Measurements from ENCODE around the gene SEMA5B. TPM values are rescaled to one million over a fixed set of nuclear protein-coding genes. Genes with fewer than 3 reads are reported as not detected.
A peak's percentile ranks its signal among the peaks of the same experiment; 100 is the strongest.

The SEMA5B gene
- total RNA-seq, 1 donor from 2014 or later: 1.0 TPM

DNA sequence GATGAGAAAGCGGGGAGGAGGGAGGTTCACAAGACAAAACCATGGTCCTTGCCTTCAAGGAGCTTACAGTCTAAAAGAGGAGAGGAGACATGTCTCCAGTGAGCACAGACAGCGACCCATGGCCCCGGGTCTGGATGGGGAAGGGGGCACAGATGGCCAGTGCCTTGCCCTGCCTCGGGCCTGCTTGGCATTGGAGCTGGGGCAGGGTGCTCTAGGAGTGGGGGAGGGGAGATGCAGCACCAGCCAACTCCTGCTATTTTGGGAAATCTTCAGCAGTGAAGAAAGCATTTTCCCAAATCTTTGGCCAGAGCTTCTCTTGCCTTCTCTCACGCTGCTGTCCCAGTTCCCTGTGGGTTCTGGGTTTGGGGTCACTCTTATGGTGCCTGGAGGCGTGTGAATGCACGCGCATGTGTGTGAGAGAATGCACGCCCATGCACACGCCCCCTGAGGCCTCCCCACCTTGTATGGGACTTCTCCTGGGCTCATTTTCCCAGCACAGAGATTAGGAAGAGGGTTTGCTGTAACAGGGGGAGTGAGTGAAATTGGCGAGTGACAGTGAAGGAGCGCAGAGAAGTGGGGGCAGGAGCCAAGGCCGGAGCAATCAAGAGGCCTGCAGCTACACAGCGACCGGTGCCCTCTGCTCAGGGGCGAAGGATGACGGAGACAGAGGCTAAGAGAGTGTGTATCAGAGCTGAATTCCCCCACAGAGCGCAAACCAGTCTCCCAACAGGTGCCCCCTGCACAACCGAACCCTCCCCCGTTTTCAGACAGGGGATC lies 71.5 kb downstream of the SEMA5B start:
- no peak overlapping the region for H3K4me3 Mint-ChIP-seq (ENCODE audit: unreplicated experiment)
- Histone ChIP-seq H3K4me1 (ENCODE audit: insufficient read depth, low read length) (no peaks in the 10 kb centered on the region), H4K20me1 (ENCODE audit: insufficient read depth, low read length) (no peaks in the 10 kb centered on the region), H3K9me3 (ENCODE audit: insufficient read depth, low read depth, low read length) (no peaks in the 10 kb centered on the region), H3K36me3 (ENCODE audit: insufficient read depth, low read length) (no peaks in the 10 kb centered on the region), H3K79me2 (ENCODE audit: insufficient read depth, low read length) (no peaks in the 10 kb centered on the region), H2AFZ (ENCODE audit: low read depth, low read length) (no peak overlapping the region), H3K27me3 (ENCODE audit: insufficient read depth, low read length) (peaks cover 18% of the 10 kb centered on the region), H3K27ac (ENCODE audit: low read depth, low read length) (no peak overlapping the region), H3K4me3 (ENCODE audit: insufficient read depth, low read depth, low read length) (no peak overlapping the region), H3K9ac (ENCODE audit: low read length) (no peak overlapping the region), H3K4me2 (ENCODE audit: low read length) (no peak overlapping the region)
- H3K27me3 Mint-ChIP-seq (ENCODE audit: low read depth, unreplicated experiment): peaks cover 13% of the 10 kb centered on the region
- DNase-seq (ENCODE audit: low read depth) (no peak), FAIRE-seq (no peak)
- H3K4me1 Mint-ChIP-seq (ENCODE audit: low read depth, unreplicated experiment): peaks cover 11% of the 10 kb centered on the region
- TF ChIP-seq CTCF (IDR thresholded peaks at IDR 0.05; ENCODE audit: insufficient read depth, low read depth, low read length): no peak
- no peak for TF ChIP-seq EZH2 (IDR thresholded peaks at IDR 0.05; ENCODE audit: insufficient read depth, low read length)
- H3K9me3 Mint-ChIP-seq (ENCODE audit: unreplicated experiment): no peaks in the 10 kb centered on the region
- peak overlapping the region; percentile 87 for H3K27ac Mint-ChIP-seq (ENCODE audit: unreplicated experiment)
- H3K36me3 Mint-ChIP-seq (ENCODE audit: low read depth, unreplicated experiment): peaks cover 3% of the 10 kb centered on the region

- FAIRE-seq: no peak
- H3K36me3 Mint-ChIP-seq (ENCODE audit: low read depth, unreplicated experiment): peaks cover 7% of the 10 kb centered on the region
- no peaks in the 10 kb centered on the region for H3K9me3 Mint-ChIP-seq (ENCODE audit: unreplicated experiment)
- H3K27me3 ChIP-seq (ENCODE audit: insufficient read depth, low read length): peaks cover 5% of the 10 kb centered on the region
- H3K4me1 Mint-ChIP-seq (ENCODE audit: low read depth, unreplicated experiment): peaks cover 5% of the 10 kb centered on the region
- peaks cover 13% of the 10 kb centered on the region for H3K27me3 Mint-ChIP-seq (ENCODE audit: low read depth, unreplicated experiment)
- TF ChIP-seq CTCF (IDR thresholded peaks at IDR 0.05; ENCODE audit: insufficient read depth, low read depth, low read length) (no peak), EZH2 (IDR thresholded peaks at IDR 0.05; ENCODE audit: insufficient read depth, low read length) (no peak)
- H3K36me3 ChIP-seq (ENCODE audit: insufficient read depth, low read length): no peaks in the 10 kb centered on the region
- no peaks in the 10 kb centered on the region for H3K4me1 ChIP-seq (ENCODE audit: insufficient read depth, low read length)
- no peak overlapping the region for H3K9ac ChIP-seq (ENCODE audit: low read length)
- H2AFZ ChIP-seq (ENCODE audit: low read depth, low read length): no peak overlapping the region
- H3K27ac ChIP-seq (ENCODE audit: low read depth, low read length): no peak overlapping the region
- no peak overlapping the region for H3K27ac Mint-ChIP-seq (ENCODE audit: unreplicated experiment)
- H4K20me1 ChIP-seq (ENCODE audit: insufficient read depth, low read length): no peaks in the 10 kb centered on the region
- no peak overlapping the region for H3K4me3 Mint-ChIP-seq (ENCODE audit: unreplicated experiment)
- H3K4me3 ChIP-seq (ENCODE audit: insufficient read depth, low read depth, low read length): no peak overlapping the region
- DNase-seq (ENCODE audit: low read depth): no peak
- no peaks in the 10 kb centered on the region for H3K9me3 ChIP-seq (ENCODE audit: insufficient read depth, low read depth, low read length)
- no peaks in the 10 kb centered on the region for H3K79me2 ChIP-seq (ENCODE audit: insufficient read depth, low read length)
- no peak overlapping the region for H3K4me2 ChIP-seq (ENCODE audit: low read length)
These were observed 75.0 kb downstream of the SEMA5B start for GRCh38 chr3:122952520-122952919.

GRCh38 chr3:122948408-122948807 lies 79.2 kb downstream of the SEMA5B start:
- Mint-ChIP-seq H3K27ac (ENCODE audit: unreplicated experiment) (no peak overlapping the region), H3K27me3 (ENCODE audit: low read depth, unreplicated experiment) (peaks cover 7% of the 10 kb centered on the region), H3K36me3 (ENCODE audit: low read depth, unreplicated experiment) (peaks cover 4% of the 10 kb centered on the region), H3K4me1 (ENCODE audit: low read depth, unreplicated experiment) (peaks cover 5% of the 10 kb centered on the region), H3K4me3 (ENCODE audit: unreplicated experiment) (no peak overlapping the region), H3K9me3 (ENCODE audit: unreplicated experiment) (peaks cover 2% of the 10 kb centered on the region)
- Histone ChIP-seq H4K20me1 (ENCODE audit: insufficient read depth, low read length) (peaks cover under 1% of the 10 kb centered on the region), H3K4me3 (ENCODE audit: insufficient read depth, low read depth, low read length) (no peak overlapping the region), H3K36me3 (ENCODE audit: insufficient read depth, low read length) (no peaks in the 10 kb centered on the region), H3K9me3 (ENCODE audit: insufficient read depth, low read depth, low read length) (no peaks in the 10 kb centered on the region), H3K27me3 (ENCODE audit: insufficient read depth, low read length) (peaks cover 14% of the 10 kb centered on the region), H3K4me2 (ENCODE audit: low read length) (no peak overlapping the region), H3K79me2 (ENCODE audit: insufficient read depth, low read length) (no peaks in the 10 kb centered on the region), H2AFZ (ENCODE audit: low read depth, low read length) (no peak overlapping the region), H3K4me1 (ENCODE audit: insufficient read depth, low read length) (no peaks in the 10 kb centered on the region), H3K27ac (ENCODE audit: low read depth, low read length) (no peak overlapping the region), H3K9ac (ENCODE audit: low read length) (no peak overlapping the region)
- FAIRE-seq (no peak), DNase-seq (ENCODE audit: low read depth) (no peak)
- TF ChIP-seq CTCF (IDR thresholded peaks at IDR 0.05; ENCODE audit: insufficient read depth, low read depth, low read length): no peak
- no peak for TF ChIP-seq EZH2 (IDR thresholded peaks at IDR 0.05; ENCODE audit: insufficient read depth, low read length)
